GM18511 (cell line): ENCODE data around the gene P2RY6.

Experiments used
- ATAC-seq: cut with Tn5 transposase; IDR thresholded peaks from one replicate; pipeline ENCODE4 v1.9.1; 2021; ENCODE audit warnings: mild to moderate bottlenecking, moderate library complexity; ENCODE audit not compliant: unreplicated experiment

P2RY6 gene

GRCh38 chr11:73236854-73237253, 35.3 kb upstream of the P2RY6 start:
- no peak for ATAC-seq

- no peak for ATAC-seq
Observed at GRCh38 chr11:73237471-73238290, 34.5 kb upstream of the P2RY6 start.

GRCh38 chr11:73239111-73239521, 33.0 kb upstream of the P2RY6 start:
- no peak for ATAC-seq

GRCh38 chr11:73239571-73240189, 32.5 kb upstream of the P2RY6 start:
- no peak for ATAC-seq

- no peak for ATAC-seq
Observed at GRCh38 chr11:73240190-73240781, 31.9 kb upstream of the P2RY6 start.

- ATAC-seq = no peak
Observed at GRCh38 chr11:73241300-73241699, 30.8 kb upstream of the P2RY6 start.

GRCh38 chr11:73242251-73243092, 29.7 kb upstream of the P2RY6 start:
- peak; percentile 69 for ATAC-seq

GRCh38 chr11:73243093-73243485, 29.0 kb upstream of the P2RY6 start:
- ATAC-seq = no peak

GRCh38 chr11:73244589-73245240, 27.4 kb upstream of the P2RY6 start:
- no peak for ATAC-seq

- ATAC-seq = no peak
Observed at GRCh38 chr11:73245461-73245860, 26.7 kb upstream of the P2RY6 start.

GRCh38 chr11:73246303-73246702, 25.8 kb upstream of the P2RY6 start:
- no peak for ATAC-seq

GRCh38 chr11:73248526-73249185, 23.5 kb upstream of the P2RY6 start:
- ATAC-seq = no peak

GRCh38 chr11:73249304-73249703, 22.8 kb upstream of the P2RY6 start:
- peak; percentile 58 for ATAC-seq

GRCh38 chr11:73249853-73250783, 22.0 kb upstream of the P2RY6 start:
- ATAC-seq = no peak

GRCh38 chr11:73252577-73253191, 19.5 kb upstream of the P2RY6 start:
- ATAC-seq = no peak

- no peak for ATAC-seq
Observed at GRCh38 chr11:73257342-73258103, 14.6 kb upstream of the P2RY6 start.

- no peak for ATAC-seq
Observed at GRCh38 chr11:73258104-73259035, 13.8 kb upstream of the P2RY6 start.
